Liver (tissue), 9 donors: ENCODE measurements around the gene HDAC6. TPM values are rescaled to one million over a fixed set of nuclear protein-coding genes. Genes with fewer than 3 reads are reported as not detected.

Source experiments
- DNase-seq: peaks from one replicate; pipeline ENCODE4 v3.0.0-alpha.2; 2017; ENCODE audit warnings: low spot score
- H3K27ac ChIP-seq, 2 donors: one replicate each; pipeline ENCODE4 v1.7.0; 2013; ENCODE audit warnings: inconsistent platforms in 2 of 2, low read length in 2 of 2, control low read depth in 1 of 2, low read depth in 1 of 2, mild to moderate bottlenecking in 1 of 2
- H3K27me3 ChIP-seq, 4 donors: one replicate each; pipeline versions ENCODE4 v1.6.1 to v1.7.0; 2013; ENCODE audit warnings: low read length in 3 of 4, inconsistent platforms in 1 of 4, mild to moderate bottlenecking in 1 of 4, moderate library complexity in 1 of 4; ENCODE audit not compliant: control insufficient read depth in 4 of 4, insufficient read depth in 4 of 4
- H3K36me3 ChIP-seq, 4 donors: one replicate each; pipeline versions ENCODE4 v1.6.1 to v1.7.0; 2013; ENCODE audit warnings: low read length in 3 of 4, mild to moderate bottlenecking in 3 of 4, low read depth in 1 of 4, moderate library complexity in 1 of 4; ENCODE audit not compliant: control insufficient read depth in 4 of 4, insufficient read depth in 3 of 4
- H3K4me1 ChIP-seq, 4 donors: one replicate each; pipeline versions ENCODE4 v1.6.1 to v1.7.0; 2013; ENCODE audit warnings: low read length in 3 of 4, mild to moderate bottlenecking in 3 of 4, moderate library complexity in 1 of 4; ENCODE audit not compliant: control insufficient read depth in 4 of 4, insufficient read depth in 4 of 4
- H3K4me3 ChIP-seq, 3 donors: one replicate each; pipeline versions ENCODE4 v1.6.1 to v1.7.0; 2013; ENCODE audit warnings: low read length in 3 of 3, control low read depth in 1 of 3, low read depth in 1 of 3, mild to moderate bottlenecking in 1 of 3
- H3K9ac ChIP-seq, 2 donors: one replicate each; pipeline ENCODE4 v1.7.0; 2013; ENCODE audit warnings: low read length in 2 of 2, mild to moderate bottlenecking in 2 of 2, moderate library complexity in 2 of 2, control low read depth in 1 of 2, low read depth in 1 of 2
- H3K9me3 ChIP-seq, 4 donors: one replicate each; pipeline versions ENCODE4 v1.6.1 to v1.7.0; 2013; ENCODE audit warnings: low read length in 3 of 4; ENCODE audit not compliant: control insufficient read depth in 4 of 4
- EGR1 ChIP-seq, 2 donors: IDR thresholded peaks; 2 replicates each; pipeline ENCODE4 v1.6.1; 2016 to 2018; ENCODE audit warnings: antibody characterized with exemption in 2 of 2, low read depth in 2 of 2
- GABPA ChIP-seq, 2 donors: IDR thresholded peaks in 1 of 2; conservative IDR thresholded peaks in 1 of 2; 2 replicates each; pipeline ENCODE4 v1.6.1; 2016; ENCODE audit warnings: antibody characterized with exemption in 2 of 2, mild to moderate bottlenecking in 1 of 2, moderate library complexity in 1 of 2
- HNF4A ChIP-seq, 2 donors: conservative IDR thresholded peaks; 2 replicates each; pipeline ENCODE4 v1.6.1; 2016; ENCODE audit warnings: antibody characterized with exemption in 2 of 2, mild to moderate bottlenecking in 2 of 2
- HNF4G ChIP-seq: IDR thresholded peaks from 2 replicates; pipeline ENCODE4 v1.6.1; 2016; ENCODE audit warnings: antibody characterized with exemption
- JUND ChIP-seq, 2 donors: IDR thresholded peaks; 2 replicates each; pipeline ENCODE4 v1.6.1; 2016; ENCODE audit warnings: antibody characterized with exemption in 2 of 2
- NR2F2 ChIP-seq: IDR thresholded peaks from 2 replicates; pipeline ENCODE4 v1.6.1; 2016; ENCODE audit warnings: antibody characterized with exemption
- RAD21 ChIP-seq, 2 donors: IDR thresholded peaks; 2 replicates each; pipeline ENCODE4 v1.6.1; 2016; ENCODE audit warnings: antibody characterized with exemption in 2 of 2, mild to moderate bottlenecking in 2 of 2
- RXRA ChIP-seq, 2 donors: IDR thresholded peaks; 2 replicates each; pipeline ENCODE4 v1.6.1; 2017 to 2018; ENCODE audit warnings: antibody characterized with exemption in 2 of 2, mild to moderate bottlenecking in 1 of 2
- SP1 ChIP-seq: IDR thresholded peaks from 2 replicates; pipeline ENCODE4 v1.6.1; 2018; ENCODE audit warnings: antibody characterized with exemption, mild to moderate bottlenecking
- YY1 ChIP-seq: IDR thresholded peaks from 2 replicates; pipeline ENCODE4 v1.6.1; 2016; ENCODE audit warnings: antibody characterized with exemption, mild to moderate bottlenecking
- WGBS: extraction: QIAGEN DNeasy Blood & Tissue Kit; methylation state at CpG from one replicate; pipeline ENCODE4 v1.1.7; 2013; 5-methylcytosine and 5-hydroxymethylcytosine counted together
- polyA plus RNA-seq, 2 donors: library from polyadenylated mRNA; stranded (reverse) in 1 of 2; unstranded in 1 of 2; fragments of 200-250 nt in 1 of 2; fragments of >200 nt in 1 of 2; fragmentation: Nextera tagmentation in 1 of 2; extraction: Ambion mirVana in 1 of 2; gene quantifications; one replicate each; pipeline versions ENCODE4 v1.2.1 to v1.2.3, GENCODE V29; 2013 to 2015
- total RNA-seq, 2 donors: library from RNA; depleted of rRNA; stranded (reverse); fragments of >200 nt; gene quantifications; one replicate each; pipeline ENCODE4 v1.2.3, GENCODE V29; 2014
- TF ChIP-seq, protein P1 (sequence below): IDR thresholded peaks from 2 replicates; pipeline ENCODE4 v1.6.1; 2016; ENCODE audit warnings: antibody characterized with exemption
- TF ChIP-seq, protein P2 (sequence below): fragments of 150-350 bp; IDR thresholded peaks from 2 replicates; pipeline ENCODE4 v1.5.1; 2017; ENCODE audit warnings: improper control_type of control experiment, low read depth, low read length; ENCODE audit not compliant: missing input control
- TF ChIP-seq, protein P3 (sequence below): IDR thresholded peaks from 2 replicates; pipeline ENCODE4 v1.6.1; 2016; ENCODE audit warnings: antibody characterized with exemption
- donor health status: healthy.
- donor health status: healthy.
- donor health status: healthy.
- donor health status: healthy.
- donor health status: healthy.

Gene HDAC6
- total and polyA plus RNA-seq, 4 donors: 48.1 to 80.5 (median 56.8) TPM

DNA sequence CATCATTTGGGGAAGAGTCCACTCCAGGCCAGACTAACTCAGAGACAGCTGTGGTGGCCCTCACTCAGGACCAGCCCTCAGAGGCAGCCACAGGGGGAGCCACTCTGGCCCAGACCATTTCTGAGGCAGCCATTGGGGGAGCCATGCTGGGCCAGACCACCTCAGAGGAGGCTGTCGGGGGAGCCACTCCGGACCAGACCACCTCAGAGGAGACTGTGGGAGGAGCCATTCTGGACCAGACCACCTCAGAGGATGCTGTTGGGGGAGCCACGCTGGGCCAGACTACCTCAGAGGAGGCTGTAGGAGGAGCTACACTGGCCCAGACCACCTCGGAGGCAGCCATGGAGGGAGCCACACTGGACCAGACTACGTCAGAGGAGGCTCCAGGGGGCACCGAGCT, 21.2 kb downstream of the HDAC6 start (continued):
- TF ChIP-seq, protein P1, sequence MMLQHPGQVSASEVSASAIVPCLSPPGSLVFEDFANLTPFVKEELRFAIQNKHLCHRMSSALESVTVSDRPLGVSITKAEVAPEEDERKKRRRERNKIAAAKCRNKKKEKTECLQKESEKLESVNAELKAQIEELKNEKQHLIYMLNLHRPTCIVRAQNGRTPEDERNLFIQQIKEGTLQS: no peak
- no peak for TF ChIP-seq NR2F2
- TF ChIP-seq, protein P2, sequence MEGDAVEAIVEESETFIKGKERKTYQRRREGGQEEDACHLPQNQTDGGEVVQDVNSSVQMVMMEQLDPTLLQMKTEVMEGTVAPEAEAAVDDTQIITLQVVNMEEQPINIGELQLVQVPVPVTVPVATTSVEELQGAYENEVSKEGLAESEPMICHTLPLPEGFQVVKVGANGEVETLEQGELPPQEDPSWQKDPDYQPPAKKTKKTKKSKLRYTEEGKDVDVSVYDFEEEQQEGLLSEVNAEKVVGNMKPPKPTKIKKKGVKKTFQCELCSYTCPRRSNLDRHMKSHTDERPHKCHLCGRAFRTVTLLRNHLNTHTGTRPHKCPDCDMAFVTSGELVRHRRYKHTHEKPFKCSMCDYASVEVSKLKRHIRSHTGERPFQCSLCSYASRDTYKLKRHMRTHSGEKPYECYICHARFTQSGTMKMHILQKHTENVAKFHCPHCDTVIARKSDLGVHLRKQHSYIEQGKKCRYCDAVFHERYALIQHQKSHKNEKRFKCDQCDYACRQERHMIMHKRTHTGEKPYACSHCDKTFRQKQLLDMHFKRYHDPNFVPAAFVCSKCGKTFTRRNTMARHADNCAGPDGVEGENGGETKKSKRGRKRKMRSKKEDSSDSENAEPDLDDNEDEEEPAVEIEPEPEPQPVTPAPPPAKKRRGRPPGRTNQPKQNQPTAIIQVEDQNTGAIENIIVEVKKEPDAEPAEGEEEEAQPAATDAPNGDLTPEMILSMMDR: no peak

- no peaks in the 10 kb centered on the region for H3K4me1 ChIP-seq
- WGBS: 96% methylated on average over 8 of the region's 8 CpGs
- peaks cover 0 to 2% (median 0%) of the 10 kb centered on the region in 4 donors for H3K9me3 ChIP-seq
- no peak overlapping the region for H3K9ac ChIP-seq
- TF ChIP-seq JUND (IDR thresholded peaks at IDR 0.05) (no peak), EGR1 (IDR thresholded peaks at IDR 0.05; ENCODE audit: low read depth in 2 of 2) (no peak), GABPA (IDR thresholded peaks at IDR 0.05 in 1 of 2, conservative IDR thresholded peaks at IDR 0.05 in 1 of 2) (no peak), SP1 (no peak)
- H3K36me3 ChIP-seq: peaks cover 6 to 47% (median 21%) of the 10 kb centered on the region in 4 donors
- no peak for DNase-seq
- no peak overlapping the region for H3K4me3 ChIP-seq
- H3K27ac ChIP-seq: no peak overlapping the region
- H3K27me3 ChIP-seq: no peaks in the 10 kb centered on the region
These were observed 22.2 kb downstream of the HDAC6 start for GRCh38 chrX:48824066-48824465.

- no peak for TF ChIP-seq RXRA (IDR thresholded peaks at IDR 0.05)
- no peak for TF ChIP-seq EGR1 (IDR thresholded peaks at IDR 0.05; ENCODE audit: low read depth in 2 of 2)
- TF ChIP-seq, protein P3, sequence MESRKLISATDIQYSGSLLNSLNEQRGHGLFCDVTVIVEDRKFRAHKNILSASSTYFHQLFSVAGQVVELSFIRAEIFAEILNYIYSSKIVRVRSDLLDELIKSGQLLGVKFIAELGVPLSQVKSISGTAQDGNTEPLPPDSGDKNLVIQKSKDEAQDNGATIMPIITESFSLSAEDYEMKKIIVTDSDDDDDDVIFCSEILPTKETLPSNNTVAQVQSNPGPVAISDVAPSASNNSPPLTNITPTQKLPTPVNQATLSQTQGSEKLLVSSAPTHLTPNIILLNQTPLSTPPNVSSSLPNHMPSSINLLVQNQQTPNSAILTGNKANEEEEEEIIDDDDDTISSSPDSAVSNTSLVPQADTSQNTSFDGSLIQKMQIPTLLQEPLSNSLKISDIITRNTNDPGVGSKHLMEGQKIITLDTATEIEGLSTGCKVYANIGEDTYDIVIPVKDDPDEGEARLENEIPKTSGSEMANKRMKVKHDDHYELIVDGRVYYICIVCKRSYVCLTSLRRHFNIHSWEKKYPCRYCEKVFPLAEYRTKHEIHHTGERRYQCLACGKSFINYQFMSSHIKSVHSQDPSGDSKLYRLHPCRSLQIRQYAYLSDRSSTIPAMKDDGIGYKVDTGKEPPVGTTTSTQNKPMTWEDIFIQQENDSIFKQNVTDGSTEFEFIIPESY: no peak
- TF ChIP-seq RAD21 (IDR thresholded peaks at IDR 0.05): no peak
- TF ChIP-seq HNF4G: no peak
- no peak for TF ChIP-seq YY1
- no peak for TF ChIP-seq HNF4A (conservative IDR thresholded peaks at IDR 0.05)
- Histone ChIP-seq H3K27ac (no peak within 1 kb of the TSS), H3K36me3 (peaks cover 2 to 34% (median 15%) of the 10 kb centered on the region in 4 donors), H3K4me1 (no peaks in the 10 kb centered on the region), H3K9me3 (peaks cover 0 to 2% (median 0%) of the 10 kb centered on the region in 4 donors), H3K27me3 (no peaks in the 10 kb centered on the region), H3K4me3 (no peak within 1 kb of the TSS), H3K9ac (no peak within 1 kb of the TSS)
- DNase-seq: no peak
- WGBS: 73% methylated on average over 67 of the region's 67 CpGs
These were observed 24.4 kb downstream of the HDAC6 start, which contains the start of gene ERAS for GRCh38 chrX:48826135-48826875. TSS of gene ERAS (plus strand) at chrX:48826513. CDS start at chrX:48829124, 2,611 bp downstream.
